AG04449 (cell line): ENCODE measurements around the gene HINFP.
"Not testable (repeated sequence)": the region's sequence is repeated elsewhere in the genome, so short reads cannot be mapped to it uniquely, and the experiment has no call there.

Experiments
- CTCF ChIA-PET: fragments of 350-600 bp; formaldehyde crosslinking; extraction: SDS; loops from one replicate; lab custom pipeline; 2021; ENCODE audit warnings: antibody characterized with exemption; lab: Yijun Ruan, JAX
- POLR2A ChIA-PET: fragments of 400-600, 350-600 bp; formaldehyde crosslinking; extraction: SDS; loops from one replicate; lab custom pipeline; 2020; ENCODE audit warnings: antibody characterized with exemption, inconsistent platforms; lab: Yijun Ruan, JAX
- DNase-seq: peaks from one replicate; pipeline ENCODE4 v3.0.0-alpha.2; 2010; ENCODE audit warnings: low read depth, low spot score
- H3K4me3 ChIP-seq: 2 replicates; pipeline ENCODE4 v1.5.1; 2011; ENCODE audit warnings: low read depth, mild to moderate bottlenecking, control low read depth, low read length
- TF ChIP-seq, protein P1 (sequence below): IDR thresholded peaks from one replicate; pipeline ENCODE4 v1.5.1; 2011; ENCODE audit warnings: mild to moderate bottlenecking, moderate library complexity, low read length, control low read depth, inconsistent platforms; ENCODE audit not compliant: insufficient read depth; ENCODE audit errors: missing control alignments

Gene HINFP

GRCh38 chr11:119161871-119162270 lies 40.5 kb downstream of the HINFP start:
- TF ChIP-seq, protein P1, sequence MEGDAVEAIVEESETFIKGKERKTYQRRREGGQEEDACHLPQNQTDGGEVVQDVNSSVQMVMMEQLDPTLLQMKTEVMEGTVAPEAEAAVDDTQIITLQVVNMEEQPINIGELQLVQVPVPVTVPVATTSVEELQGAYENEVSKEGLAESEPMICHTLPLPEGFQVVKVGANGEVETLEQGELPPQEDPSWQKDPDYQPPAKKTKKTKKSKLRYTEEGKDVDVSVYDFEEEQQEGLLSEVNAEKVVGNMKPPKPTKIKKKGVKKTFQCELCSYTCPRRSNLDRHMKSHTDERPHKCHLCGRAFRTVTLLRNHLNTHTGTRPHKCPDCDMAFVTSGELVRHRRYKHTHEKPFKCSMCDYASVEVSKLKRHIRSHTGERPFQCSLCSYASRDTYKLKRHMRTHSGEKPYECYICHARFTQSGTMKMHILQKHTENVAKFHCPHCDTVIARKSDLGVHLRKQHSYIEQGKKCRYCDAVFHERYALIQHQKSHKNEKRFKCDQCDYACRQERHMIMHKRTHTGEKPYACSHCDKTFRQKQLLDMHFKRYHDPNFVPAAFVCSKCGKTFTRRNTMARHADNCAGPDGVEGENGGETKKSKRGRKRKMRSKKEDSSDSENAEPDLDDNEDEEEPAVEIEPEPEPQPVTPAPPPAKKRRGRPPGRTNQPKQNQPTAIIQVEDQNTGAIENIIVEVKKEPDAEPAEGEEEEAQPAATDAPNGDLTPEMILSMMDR, result no peak
- CTCF ChIA-PET, result interaction anchor here (1.4 kb wide), 1 partner anchor 16 kb away, joined by 5 read pairs; no protein-coding TSS in a partner anchor

GRCh38 chr11:119166368-119167076 lies 45.1 kb downstream of the HINFP start:
- CTCF ChIA-PET, result interaction anchor here (0.6 to 11.5 kb wide), 8 partner anchors 11 to 171 kb away, joined by 3 to 139 read pairs (median 4); partner anchors contain the start of gene ABCG4
- H3K4me3 ChIP-seq, result no peak overlapping the region
- no peak for DNase-seq
- TF ChIP-seq, protein P1, result no peak
- POLR2A ChIA-PET, result no interaction called here

More at GRCh38 chr11:119161871-119162270, 40.5 kb downstream of the HINFP start:
- H3K4me3 ChIP-seq, result no peak overlapping the region
- DNase-seq, result no peak
- POLR2A ChIA-PET, result no interaction called here

GRCh38 chr11:119167077-119167458 lies 45.7 kb downstream of the HINFP start:
- CTCF ChIA-PET, result interaction anchor here (0.6 to 11.5 kb wide), 10 partner anchors 11 to 171 kb away, joined by 3 to 139 read pairs (median 4); partner anchors contain the start of genes ABCG4 and CBL
- DNase-seq, POLR2A ChIA-PET, H3K4me3 ChIP-seq: not testable (repeated sequence)

GRCh38 chr11:119167933-119168332 lies 46.6 kb downstream of the HINFP start:
- ChIA-PET POLR2A (no interaction called here), CTCF (interaction anchor here (0.8 to 11.5 kb wide), 4 partner anchors 10 to 38 kb away, joined by 4 to 139 read pairs (median 4); partner anchors contain the start of genes ABCG4 and CBL)
- H3K4me3 ChIP-seq, result no peak overlapping the region
- no peak for DNase-seq
- TF ChIP-seq, protein P1, result no peak

DNA sequence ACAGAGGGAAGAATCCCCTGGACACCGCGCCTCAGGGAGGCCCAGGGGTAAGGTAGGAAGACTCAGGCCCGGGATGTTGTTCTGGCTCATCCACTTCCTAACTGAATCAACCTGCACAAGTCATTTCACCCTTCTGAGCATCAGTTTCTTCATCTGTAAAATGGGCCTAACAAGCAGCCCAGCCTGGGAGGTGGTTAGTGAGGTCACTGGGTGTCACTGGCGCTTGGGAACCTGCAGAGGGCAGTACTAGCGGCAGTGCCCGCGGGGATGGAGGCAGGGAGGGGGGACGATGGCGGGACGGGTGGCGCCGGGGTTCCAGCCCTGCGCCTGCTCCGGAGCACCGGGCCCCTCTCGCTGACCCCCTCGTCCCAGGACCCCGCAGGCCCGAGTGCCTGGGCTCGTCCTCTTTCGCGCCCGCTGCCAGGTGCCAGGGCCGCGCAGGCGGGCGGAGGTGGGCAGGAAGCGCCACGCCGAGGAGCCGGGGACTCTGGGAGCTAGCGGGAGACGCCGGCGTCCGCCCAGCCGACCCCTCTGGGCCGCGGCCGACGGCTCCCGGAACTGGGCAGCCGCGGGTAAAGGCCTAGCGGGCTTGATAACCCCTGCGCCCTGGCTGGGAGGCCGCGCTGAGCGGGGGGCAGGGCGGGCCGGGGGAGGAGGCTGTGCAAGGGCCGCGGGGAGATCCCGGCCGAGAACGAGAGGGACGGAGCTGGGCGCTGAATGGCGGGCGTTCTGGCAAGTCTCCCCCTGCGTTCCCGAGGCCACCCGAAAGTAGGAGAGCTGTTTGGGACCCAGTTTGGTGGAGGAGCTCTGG lies 47.3 kb downstream of the HINFP start, which contains the start of gene NLRX1:
Gene NLRX1, plus strand, starts transcription at position 255 of the 811 bp plus-strand sequence. CDS start 2,679 bp downstream, outside the sequence.
- ChIA-PET POLR2A (interaction anchor here (0.6 to 0.9 kb wide), 4 partner anchors 9 to 149 kb away, joined by 3 read pairs; no protein-coding TSS in a partner anchor), CTCF (interaction anchor here (0.7 to 11.5 kb wide), 27 partner anchors 10 to 206 kb away, joined by 3 to 139 read pairs (median 4); partner anchors contain the start of genes ABCG4, C2CD2L, CBL and DPAGT1)
- DNase-seq, result peak; percentile 19
- TF ChIP-seq, protein P1, result peak; percentile 93
- peak within 1 kb of the TSS; percentile 70 for H3K4me3 ChIP-seq

GRCh38 chr11:119169282-119169719 lies 47.9 kb downstream of the HINFP start:
- DNase-seq, result no peak
- CTCF ChIA-PET, result interaction anchor here (0.7 to 11.5 kb wide), 28 partner anchors 10 to 205 kb away, joined by 3 to 139 read pairs (median 4); partner anchors contain the start of genes ABCG4, C2CD2L, CBL and DPAGT1
- H3K4me3 ChIP-seq, result peak overlapping the region; percentile 70
- POLR2A ChIA-PET, result interaction anchor here (0.6 to 0.9 kb wide), 4 partner anchors 10 to 148 kb away, joined by 3 read pairs; no protein-coding TSS in a partner anchor
- TF ChIP-seq, protein P1, result no peak
